ENCODE results near the gene SHISAL1. TPM values are rescaled to one million over a fixed set of nuclear protein-coding genes. Genes with fewer than 3 reads are reported as not detected.

The SHISAL1 gene
- total RNA-seq, 1 experiment from 2014 or later, result 2.9 TPM

DNA sequence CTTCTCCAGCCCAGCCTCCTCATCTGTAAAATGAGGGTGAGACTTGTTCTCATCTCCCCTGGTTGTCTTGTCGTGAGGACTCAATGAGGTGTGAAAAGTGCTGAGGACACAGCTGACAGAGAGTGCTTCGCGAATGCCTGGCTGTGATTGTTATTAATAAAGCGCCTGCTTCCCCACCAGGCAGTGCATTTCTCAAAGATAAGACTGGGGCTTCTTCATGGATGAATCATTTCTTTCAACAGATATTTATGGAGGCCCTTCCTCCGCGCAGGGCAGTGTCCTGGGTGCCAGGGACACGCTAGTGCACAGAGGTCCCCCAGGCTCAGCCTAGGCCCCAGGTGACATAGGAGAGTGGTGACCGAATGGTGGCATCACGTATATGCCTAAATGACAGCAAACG, 34.3 kb upstream of the SHISAL1 start:
- H3T11ph ChIP-seq (ENCODE audit: low read length), result no peak overlapping the region
- DNase-seq, result no peak
- WGBS (ENCODE audit: extremely low coverage, insufficient read length, low lambda C conversion rate), result no CpG with 5 or more reads among the region's 10 CpGs
- no peaks in the 10 kb centered on the region; the same call in 1 of the 2 replicates for H3K27me3 ChIP-seq (ENCODE audit: insufficient read depth, low read length)
- H4K91ac ChIP-seq (ENCODE audit: insufficient read length, low read depth, low read length), result no peak overlapping the region
- peaks cover 16 to 34% of the 10 kb centered on the region in 2 experiments for H3K4me1 Mint-ChIP-seq
- H3K79me2 ChIP-seq (ENCODE audit: insufficient read depth, low read length), result no peaks in the 10 kb centered on the region
- H3K79me1 ChIP-seq (ENCODE audit: insufficient read depth, low read depth, low read length, poor library complexity, severe bottlenecking), result no peaks in the 10 kb centered on the region
- H2BK15ac ChIP-seq (ENCODE audit: low read depth, low read length), result no peak overlapping the region
- no peak overlapping the region for H2AK5ac ChIP-seq (ENCODE audit: insufficient read length, low read length)
- H3K4me3 Mint-ChIP-seq, result no peak overlapping the region
- peaks cover 2% of the 10 kb centered on the region for H3K23me2 ChIP-seq (ENCODE audit: insufficient read length, low read depth, low read length, poor library complexity, severe bottlenecking)
- no peak overlapping the region for H3K18ac ChIP-seq (ENCODE audit: insufficient read length, low read depth, low read length)
- no peak overlapping the region for H4K5ac ChIP-seq (ENCODE audit: insufficient read length, low read depth, low read length)
- H3K27ac Mint-ChIP-seq, result no peak overlapping the region; a peak in 1 of 7 replicates
- no peaks in the 10 kb centered on the region; a peak in 1 of 5 replicates for H3K9me3 Mint-ChIP-seq
- H3K14ac ChIP-seq (ENCODE audit: insufficient read depth, low read length), result no peak overlapping the region
- H3K4me1 ChIP-seq (ENCODE audit: insufficient read depth, low read length), result peaks cover 2% of the 10 kb centered on the region; the same call in 1 of the 2 replicates
- H3K36me3 Mint-ChIP-seq (ENCODE audit: insufficient read depth in 1 of 3, low read depth in 3 of 3), result no peaks in the 10 kb centered on the region
- no peak overlapping the region for H3K23ac ChIP-seq (ENCODE audit: insufficient read length, low read depth, low read length)
- H2BK5ac ChIP-seq (ENCODE audit: insufficient read length, low read length), result no peak overlapping the region
- H2BK20ac ChIP-seq (ENCODE audit: low read depth, low read length, poor library complexity, severe bottlenecking), result no peak overlapping the region
- H2AFZ ChIP-seq (ENCODE audit: low read length), result no peak overlapping the region
- H3K56ac ChIP-seq (ENCODE audit: insufficient read length, low read depth, low read length), result no peak overlapping the region
- H3K27ac ChIP-seq (ENCODE audit: insufficient read length, low read depth, low read length), result no peak overlapping the region
- no peak overlapping the region for H2BK120ac ChIP-seq (ENCODE audit: low read depth, low read length, poor library complexity, severe bottlenecking)
- H3K9me3 ChIP-seq (ENCODE audit: control insufficient read depth, low read depth, low read length), result no peaks in the 10 kb centered on the region
- H3K4ac ChIP-seq (ENCODE audit: low read depth, low read length), result no peak overlapping the region
- TF ChIP-seq CTCF (conservative IDR thresholded peaks at IDR 0.05), result no peak
- no peak overlapping the region for H2BK12ac ChIP-seq (ENCODE audit: insufficient read length, low read depth, low read length)
- no peak overlapping the region for H4K8ac ChIP-seq (replicated peaks; ENCODE audit: insufficient read length, low read depth, low read length)
- H3K4me2 ChIP-seq (ENCODE audit: insufficient read depth, insufficient read length, low read length), result no peak overlapping the region
- H4K20me1 ChIP-seq (ENCODE audit: control insufficient read depth, insufficient read depth, insufficient read length), result no peaks in the 10 kb centered on the region
- no peak overlapping the region for H3K9ac ChIP-seq (ENCODE audit: extremely low read depth, insufficient read length, low read length)
- peaks cover 13% of the 10 kb centered on the region for H3K27me3 Mint-ChIP-seq (ENCODE audit: low read depth)
